HAP-1 (cell line): ENCODE results near the gene BIRC5.

Experiments
- DNase-seq, 2 experiments: peaks; one replicate each; pipeline ENCODE4 v3.0.0-alpha.2; 2016 to 2020; ENCODE audit warnings: low spot score in 2 of 2
- H3K27me3 ChIP-seq: fragments of 250-450 bp; sonication (Bioruptor Pico); 2 replicates; pipeline ENCODE4 v1.5.1; 2020; ENCODE audit warnings: low read depth, mild to moderate bottlenecking, moderate library complexity
- H3K36me3 ChIP-seq: fragments of 250-450 bp; sonication (Bioruptor Pico); replicated peaks from 2 replicates; pipeline ENCODE4 v1.5.1; 2020; ENCODE audit warnings: mild to moderate bottlenecking
- H3K4me1 ChIP-seq: fragments of 250-450 bp; sonication (Bioruptor Pico); 2 replicates; pipeline ENCODE4 v1.5.1; 2020; ENCODE audit warnings: mild to moderate bottlenecking
- H3K4me3 ChIP-seq: fragments of 250-450 bp; sonication (Bioruptor Pico); 2 replicates; pipeline ENCODE4 v1.5.1; 2020; ENCODE audit warnings: mild to moderate bottlenecking, moderate library complexity
- H3K9me3 ChIP-seq: fragments of 250-450 bp; sonication (Bioruptor Pico); 2 replicates; pipeline ENCODE4 v1.5.1; 2020; ENCODE audit warnings: mild to moderate bottlenecking, moderate library complexity
- in situ Hi-C: fragments of 300-500 bp; cut with MboI; formaldehyde crosslinking; loops from 3 replicates; pipeline ENCODE4 v1.14.3; 2020; ENCODE audit warnings: low sequenced_read_pairs, inconsistent platforms, mixed read lengths

The BIRC5 gene

GRCh38 chr17:78174870-78175642 lies 39.0 kb upstream of the BIRC5 start:
- no peak for DNase-seq
- no peaks in the 10 kb centered on the region for H3K27me3 ChIP-seq
- H3K36me3 ChIP-seq = peaks cover 76% of the 10 kb centered on the region
- in situ Hi-C loops = loop anchor here (10.0 kb wide), 1 partner anchor 800 kb away; the partner anchor contains the start of gene LGALS3BP
- no peaks in the 10 kb centered on the region for H3K4me1 ChIP-seq
- H3K4me3 ChIP-seq = no peak overlapping the region
- H3K9me3 ChIP-seq = no peaks in the 10 kb centered on the region

GRCh38 chr17:78175643-78175981 lies 38.4 kb upstream of the BIRC5 start:
- Histone ChIP-seq H3K9me3 (no peaks in the 10 kb centered on the region), H3K4me3 (no peak overlapping the region), H3K27me3 (no peaks in the 10 kb centered on the region), H3K4me1 (no peaks in the 10 kb centered on the region), H3K36me3 (peaks cover 80% of the 10 kb centered on the region)
- no peak for DNase-seq
- in situ Hi-C loops = loop anchor here (10.0 kb wide), 1 partner anchor 799 kb away; the partner anchor contains the start of gene LGALS3BP

- Histone ChIP-seq H3K9me3 (no peaks in the 10 kb centered on the region), H3K27me3 (no peaks in the 10 kb centered on the region), H3K36me3 (peaks cover 79% of the 10 kb centered on the region), H3K4me3 (no peak overlapping the region), H3K4me1 (no peaks in the 10 kb centered on the region)
- in situ Hi-C loops = loop anchor here (10.0 kb wide), 1 partner anchor 798 kb away; the partner anchor contains the start of gene LGALS3BP
- DNase-seq = peak; percentile 34 to 81
Measured at GRCh38 chr17:78176548-78177025, 37.5 kb upstream of the BIRC5 start.

DNA sequence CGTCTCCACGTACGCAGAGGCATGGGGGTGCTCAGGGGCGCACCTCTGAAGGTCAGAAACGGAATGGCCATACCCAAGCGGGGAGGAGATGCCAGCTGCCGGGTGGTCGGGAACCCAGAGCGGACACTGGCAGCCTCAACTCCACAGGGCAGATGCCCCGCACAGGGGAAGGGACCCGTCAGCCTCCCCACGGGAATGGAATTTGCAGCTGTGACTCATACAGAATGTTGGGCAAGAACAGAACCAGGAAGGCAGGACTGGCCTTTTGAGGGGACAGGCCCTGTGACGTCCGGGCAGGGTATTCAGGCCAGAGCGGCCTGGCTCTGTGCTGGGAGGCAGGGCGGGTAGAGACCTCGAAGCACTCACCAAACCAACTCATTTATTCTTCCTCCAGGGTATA lies 34.7 kb upstream of the BIRC5 start:
- no peaks in the 10 kb centered on the region for H3K27me3 ChIP-seq
- H3K4me3 ChIP-seq = no peak overlapping the region
- no peaks in the 10 kb centered on the region for H3K9me3 ChIP-seq
- H3K36me3 ChIP-seq = peaks cover 89% of the 10 kb centered on the region
- DNase-seq = no peak
- no peaks in the 10 kb centered on the region for H3K4me1 ChIP-seq
- in situ Hi-C loops = loop anchor here (10.0 kb wide), 1 partner anchor 795 kb away; the partner anchor contains the start of gene LGALS3BP

DNA sequence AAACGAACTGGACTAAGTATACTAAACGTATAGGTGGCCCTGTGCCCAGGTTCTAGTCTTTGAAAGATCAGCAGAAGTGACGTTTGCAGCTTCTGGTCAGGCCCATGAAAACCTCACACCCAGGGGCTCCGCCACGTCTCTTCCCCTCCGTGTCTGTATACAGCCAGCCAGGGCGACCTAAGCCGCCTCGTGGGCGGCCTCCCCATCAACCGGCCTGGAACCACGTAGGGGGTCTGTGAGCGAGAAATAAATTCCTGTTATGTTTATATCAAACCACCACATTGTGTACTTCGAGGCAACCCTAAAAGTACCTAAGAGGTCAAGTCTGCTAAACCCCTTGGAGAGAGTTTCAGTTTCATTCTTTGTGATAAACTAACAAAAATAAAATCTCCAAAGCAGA lies 34.0 kb upstream of the BIRC5 start:
- Histone ChIP-seq H3K9me3 (no peaks in the 10 kb centered on the region), H3K36me3 (peaks cover 91% of the 10 kb centered on the region), H3K4me3 (no peak overlapping the region), H3K27me3 (no peaks in the 10 kb centered on the region), H3K4me1 (peaks cover 6% of the 10 kb centered on the region)
- no peak for DNase-seq
- in situ Hi-C loops = no loop called here

DNA sequence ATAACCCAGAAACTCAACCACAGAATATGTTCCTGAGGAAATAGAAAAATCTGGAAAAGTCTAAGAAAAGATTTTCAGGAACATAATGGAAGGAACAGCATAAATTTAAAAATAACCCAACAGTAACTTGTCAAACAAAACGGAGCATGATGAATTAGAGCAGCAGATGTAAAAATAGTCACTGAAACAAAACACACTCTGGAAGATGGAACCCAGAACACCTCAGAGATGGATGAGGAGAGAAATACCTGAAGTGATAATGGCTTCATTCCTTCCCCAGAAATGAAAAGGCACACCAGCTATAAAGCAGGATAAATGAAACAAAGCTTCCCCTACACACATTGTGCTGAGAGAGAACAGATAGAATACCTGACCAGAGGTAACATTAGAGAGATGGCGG lies 33.5 kb upstream of the BIRC5 start:
- no peaks in the 10 kb centered on the region for H3K9me3 ChIP-seq
- DNase-seq = no peak
- H3K4me1 ChIP-seq = peaks cover 10% of the 10 kb centered on the region
- no peak overlapping the region for H3K4me3 ChIP-seq
- in situ Hi-C loops = no loop called here
- no peaks in the 10 kb centered on the region for H3K27me3 ChIP-seq
- peaks cover 89% of the 10 kb centered on the region for H3K36me3 ChIP-seq

GRCh38 chr17:78182504-78182903 lies 31.5 kb upstream of the BIRC5 start:
- Histone ChIP-seq H3K9me3 (no peaks in the 10 kb centered on the region), H3K4me3 (no peak overlapping the region), H3K36me3 (peaks cover 75% of the 10 kb centered on the region), H3K27me3 (no peaks in the 10 kb centered on the region), H3K4me1 (peaks cover 12% of the 10 kb centered on the region)
- in situ Hi-C loops = no loop called here
- no peak for DNase-seq

GRCh38 chr17:78183916-78184315 lies 30.1 kb upstream of the BIRC5 start:
- peaks cover 61% of the 10 kb centered on the region for H3K36me3 ChIP-seq
- H3K27me3 ChIP-seq = no peaks in the 10 kb centered on the region
- in situ Hi-C loops = no loop called here
- DNase-seq = no peak
- H3K4me3 ChIP-seq = no peak overlapping the region
- no peaks in the 10 kb centered on the region for H3K9me3 ChIP-seq
- H3K4me1 ChIP-seq = peaks cover 12% of the 10 kb centered on the region

DNA sequence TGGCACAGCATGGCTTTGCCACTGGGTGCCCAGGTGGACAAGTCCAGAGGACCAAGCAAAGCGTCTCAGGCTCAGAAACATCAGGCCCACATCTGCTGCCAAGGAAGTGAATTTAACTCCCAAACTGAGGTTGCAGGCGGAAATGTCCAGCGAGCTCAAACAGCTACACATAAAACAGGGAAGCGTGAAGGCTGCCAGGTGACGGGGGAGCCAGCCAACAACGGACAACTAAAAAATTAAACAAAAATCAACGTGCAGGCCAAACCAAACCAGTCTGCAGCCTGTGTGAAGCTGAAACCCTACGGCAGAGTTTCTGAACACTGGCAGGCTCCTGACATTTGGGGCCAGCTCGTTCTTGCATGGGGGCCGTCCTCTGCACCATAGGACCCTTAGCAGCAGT lies 29.7 kb upstream of the BIRC5 start:
- Histone ChIP-seq H3K36me3 (peaks cover 57% of the 10 kb centered on the region), H3K27me3 (no peaks in the 10 kb centered on the region), H3K9me3 (no peaks in the 10 kb centered on the region), H3K4me3 (no peak overlapping the region), H3K4me1 (peaks cover 12% of the 10 kb centered on the region)
- in situ Hi-C loops = no loop called here
- no peak for DNase-seq

- peaks cover 12% of the 10 kb centered on the region for H3K4me1 ChIP-seq
- in situ Hi-C loops = no loop called here
- H3K27me3 ChIP-seq = no peaks in the 10 kb centered on the region
- no peak for DNase-seq
- peaks cover 52% of the 10 kb centered on the region for H3K36me3 ChIP-seq
- H3K4me3 ChIP-seq = no peak overlapping the region
- H3K9me3 ChIP-seq = no peaks in the 10 kb centered on the region
Measured at GRCh38 chr17:78184868-78185267, 29.2 kb upstream of the BIRC5 start.

DNA sequence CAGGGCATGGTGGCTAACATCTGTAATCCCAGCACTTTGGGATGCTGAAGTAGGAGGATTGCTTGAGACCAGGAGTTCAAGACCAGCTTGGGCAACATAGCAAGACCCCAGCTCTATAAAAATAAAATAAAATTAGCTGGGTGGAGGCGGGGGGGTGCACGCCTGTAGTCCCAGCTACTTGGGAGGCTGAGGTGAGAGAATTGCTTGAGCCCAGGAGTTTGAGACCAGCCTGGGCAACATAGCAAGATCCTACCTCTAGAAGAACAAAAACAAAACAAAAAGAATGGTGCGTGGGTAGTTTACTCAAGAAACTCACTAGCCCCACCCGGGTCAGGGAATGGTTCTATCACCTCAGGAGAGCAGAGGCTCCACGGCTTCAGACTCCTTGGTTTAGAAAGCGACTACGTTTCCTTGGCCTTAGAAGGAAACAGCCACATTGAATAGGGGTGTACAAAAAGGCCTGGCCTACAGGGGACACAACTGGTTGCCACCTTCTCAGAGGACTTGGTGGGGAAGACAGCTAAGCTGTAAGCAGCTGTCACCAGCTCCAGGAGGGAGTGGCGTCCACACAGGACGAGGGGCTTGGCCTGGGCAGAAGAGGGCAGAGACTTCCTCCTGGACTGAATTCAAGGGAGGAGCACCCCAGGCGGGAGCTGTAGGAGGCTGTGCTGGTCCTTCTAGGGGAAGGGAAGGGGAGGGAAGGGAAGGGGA lies 27.9 kb upstream of the BIRC5 start:
- DNase-seq = peak; percentile 32 to 72
- H3K36me3 ChIP-seq = peaks cover 46% of the 10 kb centered on the region
- in situ Hi-C loops = no loop called here
- peak overlapping the region; percentile 87 for H3K4me3 ChIP-seq
- H3K9me3 ChIP-seq = no peaks in the 10 kb centered on the region
- H3K4me1 ChIP-seq = peaks cover 12% of the 10 kb centered on the region
- no peaks in the 10 kb centered on the region for H3K27me3 ChIP-seq

DNA sequence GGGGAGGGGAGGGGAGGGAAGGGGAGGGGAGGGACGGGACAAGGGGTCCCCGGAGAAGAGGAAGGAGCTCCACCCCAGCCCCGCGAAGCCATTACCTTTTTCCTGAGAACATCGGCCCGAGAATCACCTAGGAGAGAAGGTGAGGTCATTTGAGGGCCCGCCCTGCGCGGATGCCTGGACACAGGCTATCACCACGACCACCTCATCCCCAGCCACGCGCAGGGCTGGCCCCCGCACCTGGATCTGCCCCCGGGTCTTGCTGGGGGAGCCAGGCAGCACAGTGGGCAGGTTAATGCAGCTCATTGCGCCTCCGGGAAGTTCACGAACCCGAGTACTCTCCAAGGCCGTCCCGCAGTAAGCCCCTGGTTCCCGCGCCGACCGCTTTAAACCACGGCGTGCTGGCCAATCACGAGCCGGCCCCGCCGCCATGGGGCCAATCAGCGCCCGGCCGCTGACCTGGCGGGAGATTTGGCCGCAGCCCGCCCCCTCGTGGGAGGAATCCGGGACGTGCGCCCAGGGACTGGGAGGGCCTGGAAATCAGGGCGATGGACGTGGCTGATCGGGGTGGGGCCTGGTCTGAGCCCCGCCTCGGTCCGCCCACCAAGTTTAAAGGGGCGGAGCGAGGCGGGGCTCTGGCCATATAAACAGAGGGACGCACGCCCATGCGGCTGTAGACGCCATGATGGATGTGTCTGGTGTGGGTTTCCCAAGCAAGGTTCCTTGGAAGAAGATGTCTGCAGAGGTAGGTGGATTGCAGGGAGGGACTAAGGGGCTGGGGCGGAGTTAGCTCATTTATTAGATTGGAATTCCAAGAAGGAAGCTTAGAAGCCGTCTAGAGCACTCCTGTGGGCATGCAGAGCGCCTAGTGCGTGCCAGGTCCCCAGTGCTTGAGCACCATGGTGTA lies 27.1 kb upstream of the BIRC5 start, which contains the start of the genes AFMID and TK1:
Gene AFMID, plus strand, starts transcription at position 671 of the 904 bp plus-strand sequence. Its CDS starts 9 bp downstream, at position 680.
Gene TK1, minus strand, starts transcription at position 361 of the 904 bp plus-strand sequence. Its CDS starts 58 bp downstream, at position 303.
- Histone ChIP-seq H3K4me3 (peak within 1 kb of the TSS; percentile 87), H3K27me3 (no peaks in the 10 kb centered on the region), H3K9me3 (no peaks in the 10 kb centered on the region), H3K4me1 (peaks cover 12% of the 10 kb centered on the region), H3K36me3 (peaks cover 42% of the 10 kb centered on the region)
- DNase-seq = peak; percentile 99
- in situ Hi-C loops = no loop called here

- Histone ChIP-seq H3K36me3 (peaks cover 22% of the 10 kb centered on the region), H3K27me3 (no peaks in the 10 kb centered on the region), H3K4me1 (peaks cover 11% of the 10 kb centered on the region), H3K9me3 (no peaks in the 10 kb centered on the region), H3K4me3 (no peak overlapping the region)
- DNase-seq = no peak
- in situ Hi-C loops = no loop called here
Measured at GRCh38 chr17:78196716-78197115, 17.3 kb upstream of the BIRC5 start.
